Measurements from ENCODE around the gene MSI2. TPM values are rescaled to one million over a fixed set of nuclear protein-coding genes. Genes with fewer than 3 reads are reported as not detected.

MSI2 gene
- total RNA-seq, 2 donors from 2014 or later = 88.3 to 114 TPM

GRCh38 chr17:57234739-57235092 is 21.6 kb upstream of the MSI2 start:
- no peaks in the 10 kb centered on the region for H3K36me3 Mint-ChIP-seq (ENCODE audit: low read depth)
- no peaks in the 10 kb centered on the region for H3K9me3 Mint-ChIP-seq
- no peak overlapping the region for H3K4me3 ChIP-seq (ENCODE audit: low read length)
- no peaks in the 10 kb centered on the region for H3K27me3 ChIP-seq (ENCODE audit: control insufficient read depth, insufficient read depth, low read length, poor library complexity, severe bottlenecking)
- H3K27me3 Mint-ChIP-seq (ENCODE audit: insufficient read depth) = peaks cover 2% of the 10 kb centered on the region
- no peaks in the 10 kb centered on the region for H3K4me1 ChIP-seq (ENCODE audit: control insufficient read depth, insufficient read depth, low read length)
- H3K4me1 Mint-ChIP-seq = peaks cover 3% of the 10 kb centered on the region
- no peaks in the 10 kb centered on the region for H3K9me3 ChIP-seq (ENCODE audit: control insufficient read depth, low read length)
- no peak overlapping the region for H3K9ac ChIP-seq (ENCODE audit: extremely low read depth, low read length, poor library complexity, severe bottlenecking)
- WGBS, 2 experiments (ENCODE audit: insufficient coverage in 1 of 2, insufficient read length in 1 of 2) = 20 to 27% methylated on average over 1 of the region's 1 CpG
- no peaks in the 10 kb centered on the region for H3K36me3 ChIP-seq (ENCODE audit: control insufficient read depth, insufficient read depth, low read length)
- H3K27ac ChIP-seq (ENCODE audit: low read depth, low read length) = no peak overlapping the region
- no peak for DNase-seq
- no peak overlapping the region for H3K4me3 Mint-ChIP-seq
- H3K27ac Mint-ChIP-seq = no peak overlapping the region
- peak; percentile 22 for TF ChIP-seq CTCF (conservative IDR thresholded peaks at IDR 0.05)

DNA sequence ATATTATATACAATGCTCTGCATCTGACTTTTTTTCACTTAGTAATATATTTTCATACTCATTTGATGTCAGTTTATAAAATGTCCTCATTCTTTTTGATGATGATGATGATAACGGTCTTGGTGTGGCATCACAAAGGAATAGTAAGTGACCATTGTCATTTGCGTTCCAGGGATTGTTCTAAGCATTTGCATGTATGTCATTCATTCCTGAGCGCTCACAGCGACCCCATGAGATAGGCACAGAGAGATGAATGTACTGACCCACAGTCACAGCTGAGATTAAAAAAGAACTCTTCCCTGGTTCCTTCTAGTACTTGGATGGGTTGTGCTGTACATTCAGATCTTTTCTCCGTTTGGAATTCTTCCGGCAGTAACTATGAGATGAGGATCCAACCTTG is 21.2 kb upstream of the MSI2 start:
- 72 to 79% methylated on average over 6 of the region's 6 CpGs for WGBS, 2 experiments (ENCODE audit: insufficient coverage in 1 of 2, insufficient read length in 1 of 2)
- peak; percentile 6 for TF ChIP-seq CTCF (conservative IDR thresholded peaks at IDR 0.05)
- Histone ChIP-seq H3K4me1 (ENCODE audit: control insufficient read depth, insufficient read depth, low read length) (no peaks in the 10 kb centered on the region), H3K27me3 (ENCODE audit: control insufficient read depth, insufficient read depth, low read length, poor library complexity, severe bottlenecking) (no peaks in the 10 kb centered on the region), H3K9me3 (ENCODE audit: control insufficient read depth, low read length) (no peaks in the 10 kb centered on the region), H3K4me3 (ENCODE audit: low read length) (no peak overlapping the region), H3K36me3 (ENCODE audit: control insufficient read depth, insufficient read depth, low read length) (no peaks in the 10 kb centered on the region), H3K27ac (ENCODE audit: low read depth, low read length) (no peak overlapping the region), H3K9ac (ENCODE audit: extremely low read depth, low read length, poor library complexity, severe bottlenecking) (no peak overlapping the region)
- H3K27ac Mint-ChIP-seq = no peak overlapping the region
- H3K36me3 Mint-ChIP-seq (ENCODE audit: low read depth) = no peaks in the 10 kb centered on the region
- H3K9me3 Mint-ChIP-seq = no peaks in the 10 kb centered on the region
- H3K4me3 Mint-ChIP-seq = no peak overlapping the region
- peaks cover 3% of the 10 kb centered on the region for H3K4me1 Mint-ChIP-seq
- H3K27me3 Mint-ChIP-seq (ENCODE audit: insufficient read depth) = peaks cover 2% of the 10 kb centered on the region
- no peak for DNase-seq

GRCh38 chr17:57236686-57237299 is 19.5 kb upstream of the MSI2 start:
- H3K27me3 ChIP-seq (ENCODE audit: control insufficient read depth, insufficient read depth, low read length, poor library complexity, severe bottlenecking) = no peaks in the 10 kb centered on the region
- no peak overlapping the region for H3K27ac Mint-ChIP-seq
- peaks cover 4% of the 10 kb centered on the region for H3K27me3 Mint-ChIP-seq (ENCODE audit: insufficient read depth)
- H3K36me3 ChIP-seq (ENCODE audit: control insufficient read depth, insufficient read depth, low read length) = no peaks in the 10 kb centered on the region
- no peaks in the 10 kb centered on the region for H3K9me3 ChIP-seq (ENCODE audit: control insufficient read depth, low read length)
- DNase-seq = no peak
- H3K4me1 Mint-ChIP-seq = peaks cover 3% of the 10 kb centered on the region
- H3K36me3 Mint-ChIP-seq (ENCODE audit: low read depth) = no peaks in the 10 kb centered on the region
- WGBS, 2 experiments (ENCODE audit: insufficient coverage in 1 of 2, insufficient read length in 1 of 2) = 89 to 92% methylated on average over 4 to 5 of the region's 5 CpGs
- H3K9me3 Mint-ChIP-seq = no peaks in the 10 kb centered on the region
- no peak for TF ChIP-seq CTCF (conservative IDR thresholded peaks at IDR 0.05)
- H3K4me3 ChIP-seq (ENCODE audit: low read length) = no peak overlapping the region
- H3K4me3 Mint-ChIP-seq = no peak overlapping the region
- H3K9ac ChIP-seq (ENCODE audit: extremely low read depth, low read length, poor library complexity, severe bottlenecking) = no peak overlapping the region
- no peaks in the 10 kb centered on the region for H3K4me1 ChIP-seq (ENCODE audit: control insufficient read depth, insufficient read depth, low read length)
- H3K27ac ChIP-seq (ENCODE audit: low read depth, low read length) = no peak overlapping the region

Data from endodermal cell (in vitro differentiated cells).